Motor neuron (in vitro differentiated cells): Measurements from ENCODE around the gene DENND1A. TPM values are rescaled to one million over a fixed set of nuclear protein-coding genes. Genes with fewer than 3 reads are reported as not detected.
"Not testable (repeated sequence)": the region's sequence is repeated elsewhere in the genome, so short reads cannot be mapped to it uniquely, and the experiment has no call there.

Experiments used
- ATAC-seq, 8 experiments: fragments of 200-7000 bp; cut with Tn5 transposase; replicated peaks in 6 of 8; 2 replicates each; pipeline ENCODE4 v1.8.0; 2021; ENCODE audit warnings: mild to moderate bottlenecking in 8 of 8, moderate library complexity in 8 of 8
- H3K27ac ChIP-seq, 2 donors: fragments of 250-450 bp; sonication (Bioruptor Pico); 2 replicates each; pipeline ENCODE4 v1.9.0; 2021; ENCODE audit warnings: antibody characterized with exemption in 2 of 2, mild to moderate bottlenecking in 2 of 2, moderate library complexity in 1 of 2
- H3K4me1 ChIP-seq, 2 donors: fragments of 250-450 bp; sonication (Bioruptor Pico); replicated peaks in 1 of 2; 2 replicates each; pipeline ENCODE4 v1.6.1; 2021; ENCODE audit warnings: antibody characterized with exemption in 2 of 2, mild to moderate bottlenecking in 2 of 2, moderate library complexity in 1 of 2
- H3K4me3 ChIP-seq, 5 donors: fragments of 250-450 bp; sonication (Bioruptor Pico); 2 replicates each; pipeline ENCODE4 v1.9.0; 2021; ENCODE audit warnings: antibody characterized with exemption in 5 of 5, mild to moderate bottlenecking in 5 of 5, moderate library complexity in 4 of 5
- WGBS, 10 experiments: fragments of 450-650 bp; shearing (Covaris generic); methylation state at CpG; one replicate each; pipeline ENCODE4 v1.0.0; 2022; 5-methylcytosine and 5-hydroxymethylcytosine counted together
- in situ Hi-C, 9 experiments: fragments of 400-800 bp; cut with MboI; loops; one replicate each; pipeline ENCODE4 v1.15.0; 2021; ENCODE audit warnings: low sequenced_read_pairs in 9 of 9, low pct_unique_long_range_greater_than_20kb in 2 of 9; ENCODE audit not compliant: unreplicated experiment in 9 of 9
- total RNA-seq, 8 experiments: library from RNA; unstranded; fragments of 300-600 nt; gene quantifications; 2 replicates each; pipeline versions ENCODE4 v1.2.3 to v1.2.4, GENCODE V29; 2022

Gene DENND1A
- total RNA-seq, 8 experiments from 2014 or later: 9.2 to 27.8 (median 13.8) TPM

GRCh38 chr9:123428450-123428849 lies 501.5 kb downstream of the DENND1A start:
- peaks cover 6 to 17% of the 10 kb centered on the region in 2 donors for H3K4me1 ChIP-seq
- H3K27ac ChIP-seq, ATAC-seq, H3K4me3 ChIP-seq, in situ Hi-C loops: not testable (repeated sequence)
- WGBS, 10 experiments: 100% methylated on average over 1 of the region's 1 CpG; no CpG with 5 or more reads in 5 of the 10 experiments

GRCh38 chr9:123426406-123426805 lies 503.5 kb downstream of the DENND1A start:
- Histone ChIP-seq H3K4me1 (peaks cover 25 to 36% of the 10 kb centered on the region in 2 donors), H3K4me3 (no peak overlapping the region), H3K27ac (no peak overlapping the region)
- ATAC-seq: no peak
- 67 to 100% (median 80%) methylated on average over 1 to 2 of the region's 2 CpGs; no CpG with 5 or more reads in 3 of the 10 experiments for WGBS, 10 experiments
- in situ Hi-C loops: no loop called here

GRCh38 chr9:123425836-123426365 lies 504.0 kb downstream of the DENND1A start:
- Histone ChIP-seq H3K4me3 (no peak overlapping the region), H3K27ac (no peak overlapping the region), H3K4me1 (peaks cover 30 to 41% of the 10 kb centered on the region in 2 donors)
- in situ Hi-C loops: no loop called here
- WGBS, 10 experiments: 19 to 60% (median 58%) methylated on average over 1 to 4 of the region's 6 CpGs; no CpG with 5 or more reads in 5 of the 10 experiments
- no peak for ATAC-seq

- H3K4me3 ChIP-seq: no peak overlapping the region
- peak in 1 of 8 experiments; percentile 4 for ATAC-seq
- in situ Hi-C loops: no loop called here
- H3K27ac ChIP-seq: no peak overlapping the region
- 57 to 100% (median 78%) methylated on average over 1 to 16 of the region's 20 CpGs; no CpG with 5 or more reads in 5 of the 10 experiments for WGBS, 10 experiments
- peaks cover 35 to 47% of the 10 kb centered on the region in 2 donors for H3K4me1 ChIP-seq
These were observed 504.6 kb downstream of the DENND1A start for GRCh38 chr9:123425261-123425821.

- in situ Hi-C loops: loop anchor here in 1 of 9 experiments (25.0 kb wide), 2 partner anchors 288 to 613 kb away; no protein-coding TSS in a partner anchor
- WGBS, 10 experiments: 82 to 100% (median 100%) methylated on average over 2 to 4 of the region's 6 CpGs; no CpG with 5 or more reads in 3 of the 10 experiments
- Histone ChIP-seq H3K4me1 (peaks cover 42 to 54% of the 10 kb centered on the region in 2 donors), H3K27ac (no peak overlapping the region), H3K4me3 (no peak overlapping the region)
- no peak for ATAC-seq
These were observed 505.2 kb downstream of the DENND1A start for GRCh38 chr9:123424552-123425225.

GRCh38 chr9:123424131-123424530 lies 505.8 kb downstream of the DENND1A start:
- in situ Hi-C loops: loop anchor here in 1 of 9 experiments (25.0 kb wide), 2 partner anchors 288 to 613 kb away; no protein-coding TSS in a partner anchor

GRCh38 chr9:123423311-123423640 lies 506.6 kb downstream of the DENND1A start:
- Histone ChIP-seq H3K27ac (peak overlapping the region in 1 of 2 donors; percentile 69), H3K4me3 (no peak overlapping the region), H3K4me1 (peaks cover 50 to 62% of the 10 kb centered on the region in 2 donors)
- in situ Hi-C loops: loop anchor here in 1 of 9 experiments (25.0 kb wide), 2 partner anchors 289 to 614 kb away; no protein-coding TSS in a partner anchor
- no peak for ATAC-seq
- 60 to 81% (median 75%) methylated on average over 1 to 5 of the region's 8 CpGs; no CpG with 5 or more reads in 6 of the 10 experiments for WGBS, 10 experiments

More at GRCh38 chr9:123424131-123424530, 505.8 kb downstream of the DENND1A start:
- Histone ChIP-seq H3K27ac (no peak overlapping the region), H3K4me1 (peaks cover 47 to 59% of the 10 kb centered on the region in 2 donors), H3K4me3 (no peak overlapping the region)
- peak in 1 of 8 experiments; percentile 26 for ATAC-seq
- WGBS, 10 experiments: 100% methylated on average over 1 of the region's 5 CpGs; no CpG with 5 or more reads in 7 of the 10 experiments

GRCh38 chr9:123422635-123423310 lies 507.2 kb downstream of the DENND1A start:
- H3K4me3 ChIP-seq: no peak overlapping the region
- in situ Hi-C loops: loop anchor here in 1 of 9 experiments (25.0 kb wide), 2 partner anchors 290 to 615 kb away; no protein-coding TSS in a partner anchor
- WGBS, 10 experiments: 53 to 91% (median 76%) methylated on average over 5 to 15 of the region's 21 CpGs; no CpG with 5 or more reads in 1 of the 10 experiments

GRCh38 chr9:123421801-123422455 lies 508.0 kb downstream of the DENND1A start:
- H3K4me3 ChIP-seq: no peak overlapping the region

More at GRCh38 chr9:123422635-123423310, 507.2 kb downstream of the DENND1A start:
- Histone ChIP-seq H3K27ac (peak overlapping the region; percentile 36 to 69), H3K4me1 (peaks cover 50 to 62% of the 10 kb centered on the region in 2 donors)
- ATAC-seq: peak in 4 of 8 experiments; percentile 14 to 58 (median 30)

GRCh38 chr9:123421186-123421585 lies 508.7 kb downstream of the DENND1A start:
- no peak for ATAC-seq
- H3K4me1 ChIP-seq: peaks cover 50 to 62% of the 10 kb centered on the region in 2 donors
- in situ Hi-C loops: loop anchor here in 1 of 9 experiments (25.0 kb wide), 2 partner anchors 291 to 616 kb away; no protein-coding TSS in a partner anchor
- no peak overlapping the region for H3K4me3 ChIP-seq
- WGBS, 10 experiments: 70 to 100% (median 84%) methylated on average over 1 to 10 of the region's 13 CpGs; no CpG with 5 or more reads in 1 of the 10 experiments
- peak overlapping the region in 1 of 2 donors; percentile 22 for H3K27ac ChIP-seq

More at GRCh38 chr9:123421801-123422455, 508.0 kb downstream of the DENND1A start:
- Histone ChIP-seq H3K27ac (peak overlapping the region in 1 of 2 donors; percentile 69), H3K4me1 (peaks cover 50 to 62% of the 10 kb centered on the region in 2 donors)
- 67 to 100% (median 83%) methylated on average over 1 to 2 of the region's 8 CpGs; no CpG with 5 or more reads in 3 of the 10 experiments for WGBS, 10 experiments
- in situ Hi-C loops: loop anchor here in 1 of 9 experiments (25.0 kb wide), 2 partner anchors 290 to 615 kb away; no protein-coding TSS in a partner anchor
- no peak for ATAC-seq

GRCh38 chr9:123420592-123421111 lies 509.3 kb downstream of the DENND1A start:
- ATAC-seq: peak in 5 of 8 experiments; percentile 55 to 76 (median 62)
- Histone ChIP-seq H3K27ac (peak overlapping the region in 1 of 2 donors; percentile 52), H3K4me1 (peaks cover 50 to 62% of the 10 kb centered on the region in 2 donors), H3K4me3 (no peak overlapping the region)
- WGBS, 10 experiments: 0 to 27% methylated on average over 1 to 2 of the region's 17 CpGs; no CpG with 5 or more reads in 8 of the 10 experiments
- in situ Hi-C loops: loop anchor here in 1 of 9 experiments (25.0 kb wide), 2 partner anchors 292 to 617 kb away; no protein-coding TSS in a partner anchor
